Measurements from ENCODE around the gene CYBC1.
"Not testable (repeated sequence)": the region's sequence is repeated elsewhere in the genome, so short reads cannot be mapped to it uniquely, and the experiment has no call there.

Gene CYBC1

DNA sequence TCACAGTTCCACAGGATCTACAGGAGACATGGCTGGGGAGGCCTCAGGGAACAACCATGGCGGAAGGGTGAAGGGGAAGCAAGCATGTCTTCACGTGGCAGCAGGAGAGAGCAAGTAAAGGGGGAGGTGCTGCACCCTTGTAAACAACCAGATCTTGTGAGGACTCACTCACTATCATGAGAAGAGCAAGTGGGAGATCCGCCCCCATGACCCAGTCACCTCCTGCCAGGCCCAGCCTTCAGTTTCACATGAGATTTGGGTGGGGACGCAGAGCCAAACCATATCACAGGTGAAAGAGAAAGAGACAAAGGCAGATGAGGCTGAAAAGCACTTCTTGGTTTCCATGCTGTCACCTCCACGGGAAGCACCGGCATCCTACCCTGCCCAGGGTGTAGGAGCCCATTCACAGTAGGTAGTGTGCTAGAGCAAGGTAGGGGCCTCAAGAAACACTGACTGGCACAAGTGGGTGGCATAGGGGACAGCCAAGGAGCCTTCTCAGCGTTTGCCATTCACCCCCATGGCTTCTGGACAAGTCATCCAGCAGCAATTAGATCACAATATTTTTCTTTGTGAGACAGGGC is 14.6 kb upstream of the CYBC1 start:
- in situ Hi-C loops (cut with MboI; ENCODE audit: low sequenced_read_pairs, unreplicated experiment), result no loop called here
- TF ChIP-seq, protein P1, sequence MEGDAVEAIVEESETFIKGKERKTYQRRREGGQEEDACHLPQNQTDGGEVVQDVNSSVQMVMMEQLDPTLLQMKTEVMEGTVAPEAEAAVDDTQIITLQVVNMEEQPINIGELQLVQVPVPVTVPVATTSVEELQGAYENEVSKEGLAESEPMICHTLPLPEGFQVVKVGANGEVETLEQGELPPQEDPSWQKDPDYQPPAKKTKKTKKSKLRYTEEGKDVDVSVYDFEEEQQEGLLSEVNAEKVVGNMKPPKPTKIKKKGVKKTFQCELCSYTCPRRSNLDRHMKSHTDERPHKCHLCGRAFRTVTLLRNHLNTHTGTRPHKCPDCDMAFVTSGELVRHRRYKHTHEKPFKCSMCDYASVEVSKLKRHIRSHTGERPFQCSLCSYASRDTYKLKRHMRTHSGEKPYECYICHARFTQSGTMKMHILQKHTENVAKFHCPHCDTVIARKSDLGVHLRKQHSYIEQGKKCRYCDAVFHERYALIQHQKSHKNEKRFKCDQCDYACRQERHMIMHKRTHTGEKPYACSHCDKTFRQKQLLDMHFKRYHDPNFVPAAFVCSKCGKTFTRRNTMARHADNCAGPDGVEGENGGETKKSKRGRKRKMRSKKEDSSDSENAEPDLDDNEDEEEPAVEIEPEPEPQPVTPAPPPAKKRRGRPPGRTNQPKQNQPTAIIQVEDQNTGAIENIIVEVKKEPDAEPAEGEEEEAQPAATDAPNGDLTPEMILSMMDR (IDR thresholded peaks at IDR 0.05; ENCODE audit: borderline replicate concordance, control extremely low read depth, extremely low read depth, insufficient read depth, missing control alignments), result no peak
- no peak for DNase-seq (ENCODE audit: low spot score)

DNA sequence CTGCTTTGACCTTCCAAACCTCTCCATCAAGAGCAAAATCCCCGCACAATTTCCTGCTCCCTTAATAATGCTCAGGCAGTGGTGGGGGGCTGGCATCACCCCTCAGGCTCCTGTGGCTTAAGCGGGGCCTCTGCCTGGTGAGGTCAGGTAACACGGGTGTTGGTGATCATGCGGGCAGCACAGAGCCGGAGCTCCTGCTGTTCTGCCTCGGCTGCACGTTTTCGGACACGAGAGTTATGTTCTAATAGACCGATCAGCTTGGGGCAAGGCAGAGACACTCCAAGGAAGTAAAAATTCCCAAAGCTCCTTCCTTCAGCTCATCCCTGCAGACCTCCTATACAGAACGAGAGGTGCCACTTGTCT is 14.0 kb upstream of the CYBC1 start:
- in situ Hi-C loops (cut with MboI; ENCODE audit: low sequenced_read_pairs, unreplicated experiment), result no loop called here
- DNase-seq (ENCODE audit: low spot score), result no peak
- TF ChIP-seq, protein P1 (IDR thresholded peaks at IDR 0.05; ENCODE audit: borderline replicate concordance, control extremely low read depth, extremely low read depth, insufficient read depth, missing control alignments), result no peak

DNA sequence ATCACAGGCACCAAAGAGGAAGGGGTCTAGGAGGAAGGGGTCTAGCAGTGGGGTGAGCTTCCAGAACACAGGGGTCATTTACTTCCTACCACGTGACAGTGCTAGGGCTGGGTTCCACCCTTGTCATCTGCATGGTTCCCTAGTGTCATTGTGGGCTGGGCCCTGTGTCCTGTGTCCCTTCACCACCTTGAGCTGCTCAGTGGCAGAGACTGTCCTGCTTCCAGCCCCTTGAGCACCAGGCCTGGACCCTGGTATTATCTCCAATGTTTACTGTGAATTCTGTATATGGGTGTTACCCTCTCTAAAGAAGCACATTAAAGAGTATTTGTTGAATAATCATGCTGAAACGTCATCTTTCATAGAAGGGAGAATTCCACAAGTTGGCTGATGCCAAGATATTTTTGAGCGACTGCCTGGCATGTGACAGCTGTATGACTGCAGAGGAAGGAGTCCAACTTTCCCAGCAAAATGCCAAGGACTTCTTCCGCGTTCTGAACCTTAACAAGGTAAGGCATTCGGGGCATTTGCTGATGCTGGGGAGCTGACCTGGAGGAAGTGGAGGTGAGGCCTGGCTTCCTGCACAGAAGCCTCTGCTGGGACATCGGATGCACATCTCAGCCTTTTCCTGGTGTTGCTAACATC is 13.5 kb upstream of the CYBC1 start:
- TF ChIP-seq, protein P1 (IDR thresholded peaks at IDR 0.05; ENCODE audit: borderline replicate concordance, control extremely low read depth, extremely low read depth, insufficient read depth, missing control alignments), result no peak
- in situ Hi-C loops (cut with MboI; ENCODE audit: low sequenced_read_pairs, unreplicated experiment), result no loop called here
- DNase-seq (ENCODE audit: low spot score), result no peak

DNA sequence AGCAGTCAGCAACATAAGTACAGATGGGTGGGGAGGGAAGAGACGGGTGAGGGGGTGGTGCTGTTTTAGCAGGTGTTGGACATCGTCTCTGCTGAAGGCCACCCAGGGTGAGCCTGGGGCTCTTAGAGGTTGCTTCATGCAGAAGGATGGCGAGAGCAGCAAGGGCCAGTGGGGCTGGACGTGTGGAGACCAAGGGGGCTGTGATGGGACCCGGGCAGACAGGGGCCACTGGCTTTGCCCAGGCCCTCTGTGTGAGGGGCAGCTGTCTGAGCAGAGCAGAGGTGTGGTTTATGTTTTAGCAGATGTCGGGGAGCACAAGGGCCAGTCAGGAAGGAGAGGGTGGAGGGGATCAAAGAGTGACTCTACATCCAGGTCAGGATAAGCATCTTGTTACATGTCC is 12.8 kb upstream of the CYBC1 start:
- in situ Hi-C loops (cut with MboI; ENCODE audit: low sequenced_read_pairs, unreplicated experiment), result no loop called here
- TF ChIP-seq, protein P1 (IDR thresholded peaks at IDR 0.05; ENCODE audit: borderline replicate concordance, control extremely low read depth, extremely low read depth, insufficient read depth, missing control alignments), result no peak
- DNase-seq (ENCODE audit: low spot score), result no peak

DNA sequence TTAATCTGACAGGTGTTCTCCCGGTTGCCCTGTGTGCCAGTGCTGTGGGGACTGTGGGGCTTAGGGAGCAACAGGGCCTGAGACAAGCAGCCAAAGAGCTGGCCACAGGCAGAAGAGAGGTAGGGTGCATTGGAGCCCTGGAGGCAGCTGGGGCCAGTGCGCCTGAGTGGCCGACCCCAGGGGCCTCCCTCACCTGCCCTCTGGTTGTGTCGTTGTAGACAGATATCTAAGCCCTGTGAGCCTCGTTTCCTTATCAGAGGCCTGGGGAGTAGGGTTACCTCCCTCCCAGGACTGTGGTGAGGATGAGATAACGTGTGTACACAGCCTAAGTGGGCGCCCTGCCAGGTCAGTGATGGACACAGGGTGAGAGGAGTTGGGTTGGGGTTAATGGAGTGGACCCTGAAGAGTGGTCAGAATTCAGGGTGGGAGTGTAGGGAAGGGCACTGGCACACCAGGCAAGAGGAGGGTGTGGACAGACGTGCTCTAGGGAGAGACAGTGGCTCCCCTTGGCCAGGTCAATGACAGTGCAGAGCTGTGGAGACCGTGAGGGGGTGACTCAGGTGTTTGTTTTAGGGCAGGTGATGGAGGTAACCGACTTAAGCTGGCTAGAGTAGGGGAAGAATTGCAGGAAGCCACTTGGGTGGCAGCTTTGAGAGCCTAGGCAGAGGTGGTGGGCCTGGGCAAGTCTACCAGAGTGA is 11.4 kb upstream of the CYBC1 start:
- in situ Hi-C loops (cut with MboI; ENCODE audit: low sequenced_read_pairs, unreplicated experiment), result no loop called here
- no peak for DNase-seq (ENCODE audit: low spot score)
- TF ChIP-seq, protein P1 (IDR thresholded peaks at IDR 0.05; ENCODE audit: borderline replicate concordance, control extremely low read depth, extremely low read depth, insufficient read depth, missing control alignments), result no peak

DNA sequence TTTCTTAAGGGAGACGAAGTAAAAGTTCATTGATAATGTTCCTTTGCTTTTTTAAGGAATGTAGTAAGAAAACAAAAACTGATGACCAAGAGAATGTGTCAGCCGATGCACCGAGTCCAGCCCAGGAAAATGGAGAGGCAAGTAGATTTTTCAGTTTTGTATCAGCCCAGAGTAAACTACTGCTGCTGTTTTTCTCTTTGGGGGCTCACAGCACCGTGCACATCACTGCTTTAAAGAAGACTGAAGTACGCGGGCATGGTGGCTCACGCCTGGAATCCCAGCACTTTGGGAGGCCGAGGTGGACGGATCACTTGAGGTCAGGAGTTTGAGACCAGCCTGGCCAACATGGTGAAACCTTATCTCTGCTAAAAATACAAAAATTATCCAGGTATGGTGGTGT is 9.4 kb upstream of the CYBC1 start:
- DNase-seq (ENCODE audit: low spot score); in situ Hi-C loops (cut with MboI; ENCODE audit: low sequenced_read_pairs, unreplicated experiment): not testable (repeated sequence)

DNA sequence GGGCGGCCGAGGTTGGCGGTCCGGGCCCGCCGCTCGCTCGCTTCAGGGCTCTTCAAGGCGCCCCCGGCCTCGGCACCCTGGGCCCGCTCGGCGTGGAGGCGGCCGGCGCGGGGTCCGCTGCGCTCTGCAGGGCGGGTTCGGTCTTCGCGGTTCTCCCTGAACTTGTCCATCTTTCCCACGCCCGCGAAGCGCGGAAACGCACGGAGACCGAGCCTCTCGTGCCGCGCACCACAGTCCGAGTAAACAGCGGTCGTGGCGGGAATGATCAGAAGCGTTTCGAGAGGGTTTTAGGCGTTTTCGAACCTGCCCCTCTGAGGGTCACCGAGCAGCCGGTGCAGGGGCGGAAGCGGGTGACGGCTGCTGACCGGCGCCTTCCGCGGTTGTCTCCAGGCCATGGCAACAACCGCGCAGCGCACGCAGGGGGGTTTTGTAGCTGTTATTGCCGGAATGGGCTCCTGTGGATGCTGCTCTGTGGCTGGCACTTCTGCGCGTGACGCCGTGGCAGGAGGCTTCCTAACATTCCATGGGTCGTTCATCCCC is 8.4 kb upstream of the CYBC1 start:
- TF ChIP-seq, protein P1 (IDR thresholded peaks at IDR 0.05; ENCODE audit: borderline replicate concordance, control extremely low read depth, extremely low read depth, insufficient read depth, missing control alignments), result no peak
- peak; percentile 69 for DNase-seq (ENCODE audit: low spot score)
- in situ Hi-C loops (cut with MboI; ENCODE audit: low sequenced_read_pairs, unreplicated experiment), result no loop called here

All from GM13976 (cell line).